CD4-positive, alpha-beta T cell treated with Interleukin-4 for 1 hour (primary cell): ENCODE data around the gene MUC22.
"Not testable (repeated sequence)": the region's sequence is repeated elsewhere in the genome, so short reads cannot be mapped to it uniquely, and the experiment has no call there.

Experiments used
- DNase-seq, 2 donors: peaks; one replicate each; pipeline ENCODE4 v3.0.0-alpha.2; 2020 to 2022

MUC22 gene

GRCh38 chr6:31040801-31041200, 30.5 kb downstream of the MUC22 start:
- DNase-seq, result no peak

DNA sequence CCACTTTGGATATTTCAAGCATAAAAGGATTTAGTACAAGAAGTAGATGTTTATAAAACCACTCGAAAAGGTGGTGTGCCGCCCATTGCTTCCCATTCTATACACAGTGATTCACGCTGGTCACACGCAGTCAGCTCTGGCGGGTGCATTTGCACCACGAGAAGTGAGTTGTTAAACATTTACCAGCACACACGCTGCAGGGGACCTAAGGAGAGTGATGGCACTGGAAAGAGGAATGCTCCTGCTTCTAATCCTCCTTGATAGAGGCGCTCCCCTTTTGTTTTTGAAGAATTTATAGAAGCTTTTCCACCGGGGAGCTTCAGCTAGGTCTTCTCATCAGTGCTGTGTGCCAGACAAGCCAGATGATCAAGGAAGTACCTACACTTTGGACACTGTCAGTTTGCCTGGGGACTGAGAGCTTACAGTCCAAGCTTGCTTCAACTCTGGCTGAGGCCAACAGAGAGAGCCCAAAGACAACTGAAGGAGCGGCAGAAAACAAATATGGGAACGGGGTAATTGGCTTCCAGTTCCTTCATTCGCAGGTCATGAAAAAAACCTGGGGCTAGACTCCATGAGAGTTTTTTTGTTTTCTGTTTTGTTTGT, 31.2 kb downstream of the MUC22 start:
- DNase-seq, result no peak

- DNase-seq, result peak; percentile 14 to 33
Observed at GRCh38 chr6:31042806-31043205, 32.5 kb downstream of the MUC22 start.

GRCh38 chr6:31048099-31048498, 37.8 kb downstream of the MUC22 start:
- DNase-seq, result no peak

DNA sequence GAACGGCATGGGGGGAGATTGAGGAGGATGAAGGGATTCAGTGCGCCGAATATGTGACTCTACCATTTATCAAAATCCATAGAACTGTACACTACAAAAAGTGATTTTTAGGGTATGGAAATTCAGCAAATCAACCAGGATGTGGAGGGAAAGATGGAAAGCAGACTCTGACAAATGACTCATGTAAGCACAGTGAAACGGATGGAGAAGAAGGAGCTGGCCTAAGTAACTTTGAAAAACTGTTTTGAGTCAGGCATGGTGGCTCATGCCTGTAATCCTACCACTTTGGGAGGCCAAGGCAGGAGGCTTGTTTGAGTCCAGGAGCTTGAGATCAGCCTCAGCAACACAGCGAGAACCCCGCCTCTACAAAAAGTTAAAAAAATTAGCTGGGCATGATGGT, 39.2 kb downstream of the MUC22 start:
- DNase-seq, result no peak

DNA sequence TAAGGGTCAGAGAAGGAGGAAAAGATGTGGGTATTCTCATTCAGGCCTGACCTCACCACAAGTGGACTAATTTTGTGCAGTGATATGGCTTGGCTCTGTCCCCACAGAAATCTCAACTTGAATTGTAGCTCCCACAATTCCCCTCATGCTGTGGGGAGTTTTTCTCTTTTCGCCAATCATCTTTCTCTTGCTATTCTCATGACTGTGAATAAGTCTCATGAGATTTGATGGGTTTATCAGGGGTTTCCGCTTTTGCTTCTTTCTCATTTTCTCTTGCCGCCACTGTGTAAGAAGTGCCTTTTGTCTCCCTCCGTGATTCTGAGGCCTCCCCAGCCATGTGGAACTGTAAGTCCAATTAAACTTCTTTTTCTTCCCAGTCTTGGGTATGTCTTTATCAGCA, 42.9 kb downstream of the MUC22 start:
- not testable (repeated sequence) for DNase-seq

- no peak for DNase-seq
Observed at GRCh38 chr6:31053873-31054272, 43.6 kb downstream of the MUC22 start.

GRCh38 chr6:31055441-31055840, 45.2 kb downstream of the MUC22 start:
- DNase-seq, result no peak

DNA sequence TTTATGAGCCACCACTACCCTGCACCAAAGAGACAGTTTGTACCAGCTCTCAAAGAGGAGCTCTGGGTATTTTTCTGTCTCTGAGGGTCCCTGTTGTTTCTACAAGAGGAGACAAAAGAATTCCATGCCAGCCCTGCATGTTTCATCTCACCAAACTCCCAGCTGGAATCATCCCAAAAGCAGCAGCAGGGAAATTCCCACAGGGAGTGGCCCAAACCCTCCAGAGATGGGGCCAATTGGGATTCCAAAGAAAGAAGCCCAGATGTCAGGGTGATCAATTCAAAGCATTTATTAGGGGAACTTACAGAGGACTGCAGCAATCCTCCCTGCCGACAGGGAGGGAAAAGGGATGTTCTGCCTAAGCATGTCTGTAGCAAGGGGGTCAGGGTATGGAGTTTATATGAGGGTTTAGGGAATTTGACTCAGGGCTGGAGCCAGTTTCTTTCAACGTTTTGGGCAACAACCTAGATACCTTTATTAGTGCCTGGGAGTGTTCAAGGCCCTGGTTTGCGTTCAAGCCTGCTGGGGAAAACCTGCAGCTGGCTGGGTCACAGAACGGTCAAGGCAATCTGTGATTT, 47.2 kb downstream of the MUC22 start:
- DNase-seq, result no peak

DNA sequence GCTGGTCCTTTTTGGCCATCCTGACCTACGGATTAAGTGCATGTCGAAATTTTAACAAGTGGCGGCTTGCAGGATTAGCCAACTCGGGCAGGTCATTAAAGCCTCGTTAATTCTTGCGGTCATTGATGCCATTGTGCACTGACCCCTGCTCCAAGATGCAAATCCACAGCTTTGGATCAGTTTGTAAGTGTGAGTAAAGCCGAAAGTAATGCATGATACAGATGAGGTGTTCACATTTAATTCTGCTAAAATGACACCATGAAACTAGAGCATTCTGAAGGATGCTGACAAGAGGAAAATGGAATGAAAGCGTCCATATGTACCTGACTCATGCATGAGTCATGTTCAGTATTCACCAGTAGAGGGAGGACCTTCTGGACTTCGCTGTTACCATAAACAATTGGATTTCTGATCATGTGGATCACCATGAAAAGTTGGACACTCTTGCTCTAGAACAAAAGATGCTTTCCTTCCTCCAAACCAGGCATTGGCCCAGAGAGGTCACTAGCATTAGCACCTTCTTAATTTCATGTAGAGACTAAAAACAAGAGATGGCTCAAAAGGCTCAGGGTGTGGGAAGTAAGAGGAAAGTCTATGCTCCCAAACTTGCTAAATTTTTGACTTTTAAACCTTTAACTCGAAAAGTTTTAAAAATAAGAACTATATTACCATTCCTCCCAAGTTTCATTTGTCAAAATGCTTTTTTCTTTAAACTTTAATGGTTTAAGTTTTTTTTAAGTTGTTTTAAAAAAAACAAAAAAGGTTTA, 48.0 kb downstream of the MUC22 start:
- peak in 1 of 2 donors; percentile 26 for DNase-seq

DNA sequence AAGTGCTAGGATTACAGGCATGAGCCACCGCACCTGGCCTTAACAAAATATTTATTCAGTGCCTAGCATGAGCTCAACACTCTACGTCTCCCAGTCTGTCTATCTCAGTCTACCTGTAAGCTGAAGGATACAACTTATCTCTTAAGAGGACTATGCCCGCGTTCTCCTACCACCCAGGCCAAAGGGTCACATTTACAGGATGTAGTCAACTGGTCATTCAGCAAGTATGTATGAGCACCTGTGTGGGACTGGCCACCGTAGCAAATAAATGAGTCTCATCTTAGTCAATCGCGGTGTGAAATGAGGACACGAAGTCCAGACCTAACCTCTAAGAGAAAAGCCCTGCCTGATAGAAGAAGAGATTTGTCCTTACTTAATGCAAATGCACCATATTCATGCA, 49.9 kb downstream of the MUC22 start:
- no peak for DNase-seq

GRCh38 chr6:31063906-31064435, 53.7 kb downstream of the MUC22 start:
- DNase-seq, result no peak

DNA sequence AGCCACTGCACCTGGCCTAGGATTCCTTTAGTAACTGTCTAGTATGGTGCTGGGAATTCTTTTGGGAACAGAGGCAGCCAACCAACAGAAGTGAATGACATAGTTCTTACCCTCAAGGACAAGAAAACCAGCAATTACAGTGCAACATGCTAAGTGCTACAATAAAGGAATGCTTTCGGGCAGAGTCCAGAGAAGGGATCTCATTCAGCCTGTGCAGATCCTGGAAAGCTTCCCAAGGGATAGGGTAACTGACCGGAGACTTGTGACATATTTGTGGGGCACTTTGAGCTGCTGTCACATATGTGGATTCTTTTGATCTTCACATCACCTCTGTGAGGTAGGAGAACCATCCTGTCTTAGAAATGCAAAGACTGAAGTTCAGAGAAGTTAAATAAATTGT, 55.3 kb downstream of the MUC22 start:
- DNase-seq, result no peak

- not testable (repeated sequence) for DNase-seq
Observed at GRCh38 chr6:31067028-31067427, 56.8 kb downstream of the MUC22 start.

- not testable (repeated sequence) for DNase-seq
Observed at GRCh38 chr6:31067891-31068668, 57.8 kb downstream of the MUC22 start.

- DNase-seq, result peak; percentile 62 to 69
Observed at GRCh38 chr6:31068669-31069340, 58.5 kb downstream of the MUC22 start.

DNA sequence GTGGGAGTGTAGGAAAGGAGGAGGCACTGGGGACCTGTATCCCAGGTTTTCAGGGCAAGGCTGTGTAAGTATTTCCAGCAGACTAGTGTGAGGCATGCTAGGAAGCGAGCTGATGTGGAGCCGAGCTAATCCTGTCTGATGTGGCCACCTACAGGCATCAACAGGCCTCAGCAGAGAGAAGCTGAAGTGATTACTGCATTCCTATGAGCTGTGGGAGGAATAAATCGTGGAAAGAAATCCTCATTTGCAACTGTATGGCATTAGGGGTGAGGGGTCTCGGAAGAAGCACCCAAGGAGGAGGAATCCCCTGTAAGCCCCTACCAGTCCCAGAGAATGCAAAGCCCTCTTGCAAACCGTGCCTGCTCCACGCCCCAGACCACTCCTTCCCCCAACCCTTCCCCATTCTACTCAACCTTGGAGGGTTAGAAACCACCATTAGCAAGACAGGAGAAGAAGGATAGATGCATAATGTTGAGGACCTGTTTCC, 60.5 kb downstream of the MUC22 start:
- DNase-seq, result peak in 1 of 2 donors; percentile 11

DNA sequence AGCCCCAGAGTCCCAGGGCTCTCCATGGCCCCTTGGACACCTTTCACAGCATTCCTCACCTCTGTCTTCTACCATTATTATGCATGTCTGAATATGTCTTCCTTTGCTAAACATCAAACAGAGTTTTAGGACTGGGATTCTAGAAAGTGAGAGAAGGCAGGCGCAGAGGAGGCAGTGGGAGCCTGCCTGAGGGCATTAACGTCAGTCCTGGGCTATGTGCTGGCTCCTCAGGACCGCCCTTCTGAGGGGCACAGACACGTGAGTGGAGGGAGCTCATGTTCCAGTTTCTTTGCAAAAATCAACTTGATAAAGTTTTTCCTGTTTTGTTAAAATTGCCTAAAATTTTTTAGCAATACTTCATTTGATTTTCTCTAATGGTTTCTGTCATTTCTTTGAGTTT, 64.1 kb downstream of the MUC22 start:
- no peak for DNase-seq

- DNase-seq, result no peak
Observed at GRCh38 chr6:31075528-31075927, 65.3 kb downstream of the MUC22 start.

GRCh38 chr6:31076611-31077010, 66.3 kb downstream of the MUC22 start:
- DNase-seq, result no peak

DNA sequence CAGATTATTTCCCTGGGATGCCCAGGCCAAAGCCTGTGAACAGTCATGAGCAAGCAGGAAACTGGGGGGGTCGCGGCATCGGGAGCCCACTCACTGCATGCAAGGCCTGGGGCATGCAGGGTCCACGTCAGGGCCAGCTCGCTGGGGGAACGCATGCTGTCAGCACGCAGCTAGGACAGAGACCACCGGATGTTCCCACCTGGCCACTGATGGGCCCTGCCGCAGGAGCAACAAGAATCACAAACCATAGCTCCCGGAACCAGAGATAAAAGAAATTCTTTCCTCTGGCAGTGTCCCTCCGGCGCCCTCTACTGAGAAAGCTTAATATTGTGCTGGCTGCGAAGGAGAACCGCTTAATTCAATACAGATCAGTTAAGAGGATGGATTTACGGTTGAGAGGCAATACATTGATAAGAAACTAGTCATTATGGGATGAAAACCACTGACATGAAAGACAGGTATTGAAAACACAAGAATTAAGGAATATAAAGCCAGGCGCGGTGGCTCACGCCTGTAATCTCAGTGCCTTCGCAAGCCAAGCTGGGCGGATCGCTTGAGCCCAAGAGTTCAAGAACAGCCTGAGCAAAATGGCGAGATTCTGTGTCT, 69.5 kb downstream of the MUC22 start:
- DNase-seq, result peak; percentile 72 to 74

GRCh38 chr6:31081872-31082271, 71.6 kb downstream of the MUC22 start:
- DNase-seq, result no peak
